Fibroblast of pulmonary artery (primary cell): ENCODE results near the gene RIMBP2.

Experiments used
- DNase-seq: peaks from one replicate; pipeline ENCODE4 v3.0.0-alpha.2; 2010; ENCODE audit warnings: low read depth
- H3K4me3 ChIP-seq: replicated peaks from 2 replicates; pipeline ENCODE4 v1.5.1; 2011; ENCODE audit warnings: low read depth, mild to moderate bottlenecking, control low read depth, low read length, moderate library complexity
- CTCF ChIP-seq: IDR thresholded peaks from 2 replicates; pipeline ENCODE4 v1.5.1; 2011; ENCODE audit warnings: mild to moderate bottlenecking, control low read depth, low read length, inconsistent platforms; ENCODE audit errors: missing control alignments

The RIMBP2 gene

DNA sequence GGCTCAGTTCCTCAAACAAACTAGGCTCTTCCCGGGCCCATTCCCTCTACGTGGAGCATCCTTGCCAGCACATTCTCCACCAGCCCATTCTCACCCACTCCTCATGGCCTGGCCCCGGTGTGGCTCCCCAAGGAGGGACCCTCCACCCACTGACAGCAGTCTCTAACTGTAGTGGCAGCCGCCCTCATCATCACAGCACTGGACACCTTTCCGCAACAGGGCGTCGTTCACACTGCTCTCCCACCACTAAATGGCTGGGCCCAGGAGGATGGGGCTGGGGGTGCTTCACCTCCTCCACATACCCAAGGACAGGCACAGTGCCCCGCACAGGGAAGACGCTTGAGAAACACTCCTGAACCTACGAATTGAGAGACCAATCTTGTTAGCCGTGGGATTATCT is 123.0 kb downstream of the RIMBP2 start:
- DNase-seq = no peak
- no peak for TF ChIP-seq CTCF
- no peak overlapping the region for H3K4me3 ChIP-seq

DNA sequence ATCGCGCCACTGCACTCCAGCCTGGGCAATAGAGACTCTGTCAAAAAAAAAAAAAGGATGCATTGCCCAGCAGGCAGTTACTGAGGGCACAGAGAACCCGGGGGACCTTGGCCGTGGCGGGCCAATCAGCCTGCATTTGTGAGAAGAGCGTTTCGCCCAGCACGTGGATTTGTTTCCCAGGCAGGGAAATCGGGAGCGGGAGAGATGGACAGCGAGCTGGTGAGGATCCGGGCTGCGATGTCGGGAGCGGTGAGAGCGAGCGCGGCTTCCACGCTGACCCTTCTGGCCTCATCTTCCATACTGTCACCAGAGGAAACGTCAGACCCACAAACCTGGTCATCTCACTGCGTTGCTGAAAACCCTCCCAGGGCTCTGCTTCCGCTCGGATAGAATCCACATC is 123.5 kb downstream of the RIMBP2 start:
- no peak overlapping the region for H3K4me3 ChIP-seq
- DNase-seq = no peak
- no peak for TF ChIP-seq CTCF

- DNase-seq = no peak
- TF ChIP-seq CTCF = no peak
- H3K4me3 ChIP-seq = no peak overlapping the region
Measured at GRCh38 chr12:130591736-130592135, 124.4 kb downstream of the RIMBP2 start.

GRCh38 chr12:130590685-130591084 is 125.4 kb downstream of the RIMBP2 start:
- no peak for TF ChIP-seq CTCF
- no peak overlapping the region for H3K4me3 ChIP-seq
- DNase-seq = no peak

DNA sequence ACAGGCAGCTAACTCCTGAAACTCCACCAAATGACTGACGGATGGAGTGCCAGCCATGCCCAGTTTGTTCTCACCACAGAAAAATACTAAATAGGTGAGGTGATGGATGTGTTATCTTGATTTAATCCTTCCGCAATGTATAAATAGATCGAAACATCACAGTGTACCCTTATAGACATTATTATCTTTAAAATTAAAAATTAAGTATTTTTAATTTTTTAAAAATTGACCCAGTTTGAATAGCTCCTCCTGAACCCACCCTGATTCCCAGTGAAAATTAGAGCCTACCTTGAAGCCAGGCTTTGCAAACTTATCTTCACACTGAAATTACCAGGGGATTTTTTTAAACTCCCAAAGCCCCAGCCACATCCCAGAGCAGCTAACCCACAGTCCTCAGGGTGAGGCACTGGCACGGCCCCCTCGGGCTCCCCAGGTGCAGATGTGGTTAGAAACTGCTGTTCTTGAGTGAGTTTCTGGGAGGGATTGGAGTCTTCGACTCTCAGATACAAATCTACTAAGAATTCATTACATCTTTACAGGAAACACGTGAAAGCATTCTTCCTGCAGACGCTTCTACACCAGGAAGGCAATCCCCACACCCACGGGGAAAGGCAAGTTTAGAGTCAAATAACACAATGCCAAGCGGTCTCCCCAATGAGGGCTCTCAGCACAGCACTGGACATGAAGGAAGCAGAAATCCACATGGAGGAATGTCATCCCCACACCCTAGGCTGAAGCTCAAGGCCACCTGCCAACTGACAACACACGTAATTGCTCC is 126.4 kb downstream of the RIMBP2 start:
- TF ChIP-seq CTCF = no peak
- no peak overlapping the region for H3K4me3 ChIP-seq
- no peak for DNase-seq

- TF ChIP-seq CTCF = no peak
- DNase-seq = no peak
- no peak overlapping the region for H3K4me3 ChIP-seq
Measured at GRCh38 chr12:130588696-130589539, 127.2 kb downstream of the RIMBP2 start.
